B cell (primary cell): Measurements from ENCODE around the gene FASLG. TPM values are rescaled to one million over a fixed set of nuclear protein-coding genes. Genes with fewer than 3 reads are reported as not detected.

ENCODE experiments used
- ATAC-seq: fragments of 200-7000 bp; cut with Tn5 transposase; one replicate; pipeline ENCODE4 v1.10.0; 2021; ENCODE audit warnings: low read depth, mild to moderate bottlenecking, moderate number of reproducible peaks, moderate library complexity
- CTCF ChIA-PET: fragments of 350-600 bp; sonication (Branson Sonifier 250); formaldehyde crosslinking; loops from one replicate; lab custom pipeline; 2021; ENCODE audit warnings: antibody characterized with exemption, inconsistent platforms; lab: Charles Lee
- POLR2A ChIA-PET: fragments of 350-600 bp; sonication (Branson Sonifier 250); formaldehyde crosslinking; loops from one replicate; lab custom pipeline; 2021; ENCODE audit warnings: antibody characterized with exemption; lab: Charles Lee
- DNase-seq: peaks from one replicate; pipeline ENCODE4 v3.0.0; 2013
- H2AFZ ChIP-seq: 2 replicates; pipeline ENCODE4 v1.6.1; 2012; ENCODE audit warnings: mild to moderate bottlenecking, low read depth, low read length; ENCODE audit not compliant: insufficient read depth, poor library complexity, severe bottlenecking
- H3K27ac ChIP-seq, 2 donors: 1 replicate in 1 of 2; 2 replicates in 1 of 2; pipeline ENCODE4 v1.5.1; 2012 to 2013; ENCODE audit warnings: low read length in 2 of 2, mild to moderate bottlenecking in 2 of 2, moderate library complexity in 1 of 2
- H3K27me3 ChIP-seq, 4 experiments: fragments of 200-600 bp in 1 of 4; sonication (generic) in 1 of 4; replicated peaks in 1 of 4; 1 replicate in 2 of 4; 2 replicates in 2 of 4; pipeline versions ENCODE4 v1.6.1 to v1.7.0; 2013 to 2016; ENCODE audit warnings: low read length in 3 of 4, mild to moderate bottlenecking in 2 of 4, mixed read lengths in 1 of 4, moderate library complexity in 1 of 4; ENCODE audit not compliant: insufficient read depth in 4 of 4, control insufficient read depth in 3 of 4; ENCODE audit errors: control extremely low read depth in 1 of 4
- H3K36me3 ChIP-seq, 2 experiments: replicated peaks in 1 of 2; 1 replicate in 1 of 2; 2 replicates in 1 of 2; pipeline versions ENCODE4 v1.6.1 to v1.7.1; 2013; ENCODE audit warnings: low read length in 1 of 2; ENCODE audit not compliant: insufficient read depth in 2 of 2, control insufficient read depth in 1 of 2; ENCODE audit errors: control extremely low read depth in 1 of 2, extremely low read depth in 1 of 2
- H3K4me1 ChIP-seq, 2 donors: fragments of 200-600 bp in 1 of 2; sonication (generic) in 1 of 2; 1 replicate in 1 of 2; 2 replicates in 1 of 2; pipeline versions ENCODE4 v1.5.1 to v1.6.1; 2013 to 2017; ENCODE audit warnings: low read length in 2 of 2; ENCODE audit not compliant: control insufficient read depth in 2 of 2, insufficient read depth in 2 of 2
- H3K4me2 ChIP-seq: replicated peaks from 2 replicates; pipeline ENCODE3; 2012; ENCODE audit warnings: mild to moderate bottlenecking, low read depth, low read length; ENCODE audit not compliant: poor library complexity, severe bottlenecking
- H3K4me3 ChIP-seq, 5 experiments: fragments of 200-600 bp in 1 of 5; sonication (generic) in 1 of 5; 1 replicate in 3 of 5; 2 replicates in 2 of 5; pipeline versions ENCODE4 v1.5.1 to v1.7.0; 2011 to 2016; ENCODE audit warnings: low read length in 4 of 5, mild to moderate bottlenecking in 4 of 5, low read depth in 2 of 5, control low read depth in 1 of 5, moderate library complexity in 1 of 5; ENCODE audit not compliant: insufficient read depth in 1 of 5; ENCODE audit errors: control extremely low read depth in 1 of 5, extremely low read depth in 1 of 5
- H3K79me2 ChIP-seq: fragments of 200-600 bp; sonication (generic); one replicate; pipeline ENCODE4 v1.6.0; 2016; ENCODE audit warnings: low read length; ENCODE audit not compliant: control insufficient read depth, insufficient read depth
- H3K9ac ChIP-seq: fragments of 200-600 bp; sonication (generic); 2 replicates; pipeline ENCODE4 v1.6.1; 2017; ENCODE audit warnings: mild to moderate bottlenecking, low read length, moderate library complexity
- H3K9me3 ChIP-seq, 3 donors: one replicate each; pipeline versions ENCODE4 v1.6.1 to v1.7.1; 2013; ENCODE audit warnings: low read length in 2 of 3; ENCODE audit not compliant: control insufficient read depth in 2 of 3, insufficient read depth in 1 of 3; ENCODE audit errors: control extremely low read depth in 1 of 3
- H4K20me1 ChIP-seq: 2 replicates; pipeline ENCODE4 v1.6.0; 2012; ENCODE audit warnings: mild to moderate bottlenecking, low read length; ENCODE audit not compliant: insufficient read depth, control insufficient read depth, poor library complexity, severe bottlenecking
- H3K27ac Mint-ChIP-seq: one replicate; pipeline ENCODE4 v1.8.0; 2021; ENCODE audit warnings: mixed read lengths
- H3K27me3 Mint-ChIP-seq: one replicate; pipeline ENCODE4 v1.8.0; 2021; ENCODE audit warnings: mixed read lengths
- H3K4me1 Mint-ChIP-seq: one replicate; pipeline ENCODE4 v1.8.0; 2021; ENCODE audit warnings: mixed read lengths
- H3K4me3 Mint-ChIP-seq: one replicate; pipeline ENCODE4 v1.8.0; 2021; ENCODE audit warnings: mixed read lengths
- H3K9me3 Mint-ChIP-seq: one replicate; pipeline ENCODE4 v1.8.0; 2022; ENCODE audit warnings: mixed read lengths; ENCODE audit not compliant: insufficient read depth
- EZH2 ChIP-seq: IDR thresholded peaks from 2 replicates; pipeline ENCODE4 v1.6.1; 2012; ENCODE audit warnings: borderline replicate concordance, low read depth, mild to moderate bottlenecking, moderate library complexity, low read length; ENCODE audit not compliant: insufficient read depth, poor library complexity, severe bottlenecking
- WGBS: methylation state at CpG from one replicate; pipeline ENCODE4 v1.1.5; 2013; ENCODE audit warnings: missing lambda C conversion rate; ENCODE audit not compliant: insufficient coverage; 5-methylcytosine and 5-hydroxymethylcytosine counted together
- intact Hi-C: fragments of 100-400 bp; cut with micrococcal nuclease; formaldehyde crosslinking; loops from one replicate; pipeline ENCODE4 v1.10.0; 2022
- polyA plus RNA-seq: library from polyadenylated mRNA; depleted of rRNA; stranded (reverse); fragments of >200 nt; gene quantifications from 2 replicates; pipeline ENCODE4 v1.2.3, GENCODE V29; 2012
- total RNA-seq, 2 donors: library from RNA; stranded (reverse); fragments of 120-200 nt in 1 of 2; gene quantifications; 1 replicate in 1 of 2; 2 replicates in 1 of 2; pipeline versions ENCODE4 v1.2.3 to v1.2.4, GENCODE V29; 2013 to 2022
- TF ChIP-seq, protein P1 (sequence below): fragments of 200-600 bp; IDR thresholded peaks from one replicate; pipeline ENCODE4 v1.8.0; 2022; ENCODE audit warnings: antibody characterized with exemption, mild to moderate bottlenecking

FASLG gene
- total and polyA plus RNA-seq, 2 donors (not counting 1 experiment from before 2014, with no cell fraction given): 0.15 TPM; not detected in 1

DNA sequence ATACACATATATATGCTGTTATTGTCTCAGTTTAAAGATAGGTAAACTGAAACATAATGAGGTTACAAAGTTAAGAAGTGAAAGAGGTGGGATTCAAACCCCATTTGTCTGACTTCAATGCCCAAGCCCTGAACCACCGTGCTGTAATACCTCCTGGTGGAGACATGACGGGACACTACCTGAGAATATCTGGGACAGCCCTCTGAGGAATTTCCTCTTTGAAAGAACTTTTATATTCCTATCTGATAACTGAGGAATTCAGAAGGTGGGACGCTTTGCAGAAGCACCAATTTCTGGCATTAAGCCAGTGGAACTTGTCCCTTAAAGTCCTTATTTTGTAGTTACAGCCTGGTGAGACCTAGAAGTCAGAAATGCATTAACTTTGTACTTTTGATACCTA is 32.1 kb upstream of the FASLG start:
- Histone ChIP-seq H3K27me3 (no peaks in the 10 kb centered on the region), H3K4me1 (no peaks in the 10 kb centered on the region), H3K36me3 (no peaks in the 10 kb centered on the region), H2AFZ (no peak overlapping the region), H3K4me3 (no peak overlapping the region), H3K9ac (no peak overlapping the region), H4K20me1 (no peaks in the 10 kb centered on the region), H3K79me2 (no peaks in the 10 kb centered on the region), H3K4me2 (no peak overlapping the region), H3K9me3 (peaks cover 0 to 4% (median 0%) of the 10 kb centered on the region in 3 donors), H3K27ac (no peak overlapping the region)
- ATAC-seq (no peak), DNase-seq (no peak)
- H3K4me3 Mint-ChIP-seq: no peak overlapping the region
- intact Hi-C loops: no loop called here
- no peaks in the 10 kb centered on the region for H3K4me1 Mint-ChIP-seq
- ChIA-PET CTCF (no interaction called here), POLR2A (no interaction called here)
- no peak overlapping the region for H3K27ac Mint-ChIP-seq
- no peaks in the 10 kb centered on the region for H3K27me3 Mint-ChIP-seq
- TF ChIP-seq, protein P1, sequence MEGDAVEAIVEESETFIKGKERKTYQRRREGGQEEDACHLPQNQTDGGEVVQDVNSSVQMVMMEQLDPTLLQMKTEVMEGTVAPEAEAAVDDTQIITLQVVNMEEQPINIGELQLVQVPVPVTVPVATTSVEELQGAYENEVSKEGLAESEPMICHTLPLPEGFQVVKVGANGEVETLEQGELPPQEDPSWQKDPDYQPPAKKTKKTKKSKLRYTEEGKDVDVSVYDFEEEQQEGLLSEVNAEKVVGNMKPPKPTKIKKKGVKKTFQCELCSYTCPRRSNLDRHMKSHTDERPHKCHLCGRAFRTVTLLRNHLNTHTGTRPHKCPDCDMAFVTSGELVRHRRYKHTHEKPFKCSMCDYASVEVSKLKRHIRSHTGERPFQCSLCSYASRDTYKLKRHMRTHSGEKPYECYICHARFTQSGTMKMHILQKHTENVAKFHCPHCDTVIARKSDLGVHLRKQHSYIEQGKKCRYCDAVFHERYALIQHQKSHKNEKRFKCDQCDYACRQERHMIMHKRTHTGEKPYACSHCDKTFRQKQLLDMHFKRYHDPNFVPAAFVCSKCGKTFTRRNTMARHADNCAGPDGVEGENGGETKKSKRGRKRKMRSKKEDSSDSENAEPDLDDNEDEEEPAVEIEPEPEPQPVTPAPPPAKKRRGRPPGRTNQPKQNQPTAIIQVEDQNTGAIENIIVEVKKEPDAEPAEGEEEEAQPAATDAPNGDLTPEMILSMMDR: no peak
- no peak for TF ChIP-seq EZH2
- no peaks in the 10 kb centered on the region for H3K9me3 Mint-ChIP-seq
- 80% methylated on average over 1 of the region's 3 CpGs for WGBS

DNA sequence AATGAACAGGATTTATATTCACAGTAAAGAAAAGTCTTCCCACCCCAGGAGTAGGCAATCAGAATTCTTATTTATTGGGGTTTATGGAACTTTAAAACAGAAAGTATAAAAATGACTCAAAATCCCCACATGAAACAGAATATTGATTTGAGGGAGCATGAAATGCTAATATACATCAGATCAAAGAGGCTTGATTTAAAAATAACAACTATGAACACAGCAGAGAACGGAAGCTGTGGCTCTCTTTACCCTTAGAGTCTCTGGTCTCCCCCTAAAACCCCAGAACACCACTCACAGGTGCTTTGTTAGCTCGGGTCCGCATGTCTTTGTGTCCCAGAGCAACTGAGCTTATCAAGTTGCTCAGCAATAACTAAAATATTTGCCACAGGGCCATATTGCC is 31.2 kb upstream of the FASLG start:
- Mint-ChIP-seq H3K27ac (no peak overlapping the region), H3K27me3 (no peaks in the 10 kb centered on the region), H3K4me3 (no peak overlapping the region), H3K4me1 (no peaks in the 10 kb centered on the region), H3K9me3 (no peaks in the 10 kb centered on the region)
- no peak for ATAC-seq
- ChIA-PET POLR2A (no interaction called here), CTCF (no interaction called here)
- no peak overlapping the region for H3K4me3 ChIP-seq
- no peak overlapping the region for H2AFZ ChIP-seq
- H3K79me2 ChIP-seq: no peaks in the 10 kb centered on the region
- H3K4me1 ChIP-seq: no peaks in the 10 kb centered on the region
- intact Hi-C loops: no loop called here
- H3K9ac ChIP-seq: no peak overlapping the region
- H3K36me3 ChIP-seq: no peaks in the 10 kb centered on the region
- H3K4me2 ChIP-seq: no peak overlapping the region
- DNase-seq: no peak
- no peak overlapping the region for H3K27ac ChIP-seq
- TF ChIP-seq, protein P1: no peak
- TF ChIP-seq EZH2: no peak
- H3K27me3 ChIP-seq: no peaks in the 10 kb centered on the region
- WGBS: 48% methylated on average over 3 of the region's 3 CpGs
- peaks cover 0 to 5% (median 0%) of the 10 kb centered on the region in 3 donors for H3K9me3 ChIP-seq
- H4K20me1 ChIP-seq: no peaks in the 10 kb centered on the region
